Measurements from ENCODE around the gene LAMB2. TPM values are rescaled to one million over a fixed set of nuclear protein-coding genes. Genes with fewer than 3 reads are reported as not detected.

LAMB2 gene
- total RNA-seq, 4 donors from 2014 or later, result 334 to 564 (median 415) TPM

GRCh38 chr3:49158792-49159191, 25.9 kb upstream of the LAMB2 start:
- no peak for ATAC-seq (ENCODE audit: low FRiP score)
- no peak for DNase-seq (ENCODE audit: low spot score)
- TF ChIP-seq CTCF (IDR thresholded peaks at IDR 0.05), result no peak

GRCh38 chr3:49158103-49158709, 25.4 kb upstream of the LAMB2 start:
- ATAC-seq (ENCODE audit: low FRiP score) (no peak), DNase-seq (ENCODE audit: low spot score) (no peak)

GRCh38 chr3:49157289-49157688, 24.4 kb upstream of the LAMB2 start:
- no peak for TF ChIP-seq CTCF (IDR thresholded peaks at IDR 0.05)
- DNase-seq (ENCODE audit: low spot score) (no peak), ATAC-seq (ENCODE audit: low FRiP score) (no peak)

More at GRCh38 chr3:49158103-49158709, 25.4 kb upstream of the LAMB2 start:
- TF ChIP-seq CTCF (IDR thresholded peaks at IDR 0.05), result no peak

GRCh38 chr3:49153349-49153912, 20.6 kb upstream of the LAMB2 start:
- no peak for DNase-seq (ENCODE audit: low spot score)
- no peak for TF ChIP-seq CTCF (IDR thresholded peaks at IDR 0.05)
- no peak for ATAC-seq (ENCODE audit: low FRiP score)

GRCh38 chr3:49151610-49152009, 18.8 kb upstream of the LAMB2 start:
- DNase-seq (ENCODE audit: low spot score) (no peak), ATAC-seq (ENCODE audit: low FRiP score) (no peak)
- TF ChIP-seq CTCF (IDR thresholded peaks at IDR 0.05), result no peak

GRCh38 chr3:49148159-49148558, 15.3 kb upstream of the LAMB2 start:
- DNase-seq (ENCODE audit: low spot score), result no peak
- no peak for TF ChIP-seq CTCF (IDR thresholded peaks at IDR 0.05)
- no peak for ATAC-seq (ENCODE audit: low FRiP score)

- DNase-seq (ENCODE audit: low spot score) (no peak), ATAC-seq (ENCODE audit: low FRiP score) (no peak)
- TF ChIP-seq CTCF (IDR thresholded peaks at IDR 0.05), result no peak
Observed at GRCh38 chr3:49140080-49140479, 7.2 kb upstream of the LAMB2 start.
